Mucosa of descending colon (tissue), 3 donors: ENCODE data around the gene TPD52L1. TPM values are rescaled to one million over a fixed set of nuclear protein-coding genes. Genes with fewer than 3 reads are reported as not detected.

Source experiments
- ATAC-seq: fragments of 200-7000 bp; cut with Tn5 transposase; one replicate; pipeline ENCODE4 v1.9.1; 2020; ENCODE audit warnings: mild to moderate bottlenecking, moderate library complexity
- DNase-seq, 3 donors: peaks; one replicate each; pipeline ENCODE4 v3.0.0-alpha.2; 2020
- H3K36me3 ChIP-seq: fragments of 200-600 bp; one replicate; pipeline ENCODE4 v1.8.0; 2021; ENCODE audit warnings: low read depth, mild to moderate bottlenecking
- H3K4me1 ChIP-seq: fragments of 200-600 bp; one replicate; pipeline ENCODE4 v1.8.0; 2021; ENCODE audit warnings: low read depth, mild to moderate bottlenecking
- H3K4me3 ChIP-seq: fragments of 200-600 bp; one replicate; pipeline ENCODE4 v1.8.0; 2021; ENCODE audit warnings: mild to moderate bottlenecking
- H3K9me3 ChIP-seq: fragments of 200-600 bp; one replicate; pipeline ENCODE4 v1.8.0; 2021; ENCODE audit warnings: mild to moderate bottlenecking
- CTCF ChIP-seq: fragments of 200-600 bp; IDR thresholded peaks from one replicate; pipeline ENCODE4 v1.8.0; 2022; ENCODE audit warnings: antibody characterized with exemption, mild to moderate bottlenecking
- intact Hi-C, 2 donors: fragments of 100-400 bp; cut with DNase I in 1 of 2; cut with micrococcal nuclease in 1 of 2; formaldehyde crosslinking; loops; one replicate each; pipeline versions ENCODE4 v1.11.0 to v1.11.1; 2022; cut with DNase I, micrococcal nuclease
- total RNA-seq, 3 donors: library from RNA; stranded (reverse); fragmentation: NEBNext Ultra II Directional in 2 of 3; extraction: Animal tissue kit (Norgen Biotek cat#: 25700) in 2 of 3; gene quantifications; one replicate each; pipeline versions ENCODE4 v1.2.1 to v1.2.4, GENCODE V29; 2021 to 2023
- donor health status: DM: no; HTN: no; CAD: no; lungs with moderate emphysema.
- donor health status: DM: no; HTN: no; CAD: no.
- donor health status: DM: no; HTN: yes; CAD: no.

TPD52L1 gene
- total RNA-seq, 3 donors from 2014 or later = 12.1 to 23.9 (median 22.0) TPM

GRCh38 chr6:125163811-125164210, 10.2 kb downstream of the TPD52L1 start:
- no peaks in the 10 kb centered on the region for H3K36me3 ChIP-seq
- ATAC-seq (no peak), DNase-seq (no peak)
- no peaks in the 10 kb centered on the region for H3K4me1 ChIP-seq
- intact Hi-C loops = no loop called here
- no peak overlapping the region for H3K4me3 ChIP-seq
- no peaks in the 10 kb centered on the region for H3K9me3 ChIP-seq
- TF ChIP-seq CTCF = no peak

GRCh38 chr6:125164696-125165095, 11.1 kb downstream of the TPD52L1 start:
- H3K36me3 ChIP-seq = no peaks in the 10 kb centered on the region
- DNase-seq (no peak), ATAC-seq (no peak)
- intact Hi-C loops = no loop called here
- no peak for TF ChIP-seq CTCF
- H3K9me3 ChIP-seq = no peaks in the 10 kb centered on the region
- no peaks in the 10 kb centered on the region for H3K4me1 ChIP-seq
- no peak overlapping the region for H3K4me3 ChIP-seq

- no peak for TF ChIP-seq CTCF
These were observed 11.7 kb downstream of the TPD52L1 start for GRCh38 chr6:125165256-125165655.

GRCh38 chr6:125165776-125166175, 12.2 kb downstream of the TPD52L1 start:
- no peak for DNase-seq
- intact Hi-C loops = no loop called here
- Histone ChIP-seq H3K4me3 (no peak overlapping the region), H3K36me3 (no peaks in the 10 kb centered on the region), H3K9me3 (no peaks in the 10 kb centered on the region), H3K4me1 (no peaks in the 10 kb centered on the region)
- no peak for TF ChIP-seq CTCF
- no peak for ATAC-seq

More at GRCh38 chr6:125165256-125165655, 11.7 kb downstream of the TPD52L1 start:
- no peaks in the 10 kb centered on the region for H3K9me3 ChIP-seq
- no peak overlapping the region for H3K4me3 ChIP-seq
- ATAC-seq = no peak
- intact Hi-C loops = no loop called here
- no peaks in the 10 kb centered on the region for H3K36me3 ChIP-seq
- no peak for DNase-seq
- no peaks in the 10 kb centered on the region for H3K4me1 ChIP-seq

GRCh38 chr6:125166711-125167110, 13.1 kb downstream of the TPD52L1 start:
- H3K4me3 ChIP-seq = no peak overlapping the region
- intact Hi-C loops = no loop called here
- H3K4me1 ChIP-seq = no peaks in the 10 kb centered on the region
- no peak for DNase-seq
- no peak for ATAC-seq
- H3K36me3 ChIP-seq = no peaks in the 10 kb centered on the region
- no peaks in the 10 kb centered on the region for H3K9me3 ChIP-seq
- no peak for TF ChIP-seq CTCF

GRCh38 chr6:125167579-125167978, 14.0 kb downstream of the TPD52L1 start:
- no peak for DNase-seq
- no peak for ATAC-seq
- Histone ChIP-seq H3K36me3 (no peaks in the 10 kb centered on the region), H3K4me3 (no peak overlapping the region), H3K4me1 (no peaks in the 10 kb centered on the region), H3K9me3 (no peaks in the 10 kb centered on the region)
- intact Hi-C loops = no loop called here
- TF ChIP-seq CTCF = no peak
